Lower leg skin (tissue), 4 donors: ENCODE results near the gene SKAP1. TPM values are rescaled to one million over a fixed set of nuclear protein-coding genes. Genes with fewer than 3 reads are reported as not detected.
"Not testable (repeated sequence)": the region's sequence is repeated elsewhere in the genome, so short reads cannot be mapped to it uniquely, and the experiment has no call there.

ENCODE experiments used
- DNase-seq, 2 donors: peaks; one replicate each; pipeline ENCODE4 v3.0.0-alpha.2; 2019; ENCODE audit warnings: low spot score in 2 of 2
- H3K4me3 ChIP-seq: fragments of 200-600 bp; sonication (generic); 2 replicates; pipeline ENCODE4 v1.5.1; 2017; ENCODE audit warnings: mild to moderate bottlenecking, low read depth; ENCODE audit not compliant: poor library complexity, severe bottlenecking
- CTCF ChIP-seq, 3 donors: fragments of 450-650 bp; IDR thresholded peaks; one replicate each; pipeline ENCODE4 v1.5.1; 2016; ENCODE audit warnings: antibody characterized with exemption in 3 of 3, mild to moderate bottlenecking in 3 of 3, moderate library complexity in 2 of 3
- POLR2A ChIP-seq, 2 donors: fragments of 450-650 bp; IDR thresholded peaks; one replicate each; pipeline ENCODE4 v1.6.1; 2016 to 2017; ENCODE audit warnings: antibody characterized with exemption in 2 of 2, mild to moderate bottlenecking in 1 of 2, moderate library complexity in 1 of 2
- WGBS, 2 donors: methylation state at CpG; one replicate each; pipeline ENCODE4 v1.1.5; 2018; 5-methylcytosine and 5-hydroxymethylcytosine counted together
- intact Hi-C: fragments of 100-400 bp; cut with DNase I; formaldehyde crosslinking; loops from one replicate; pipeline ENCODE4 v1.15.0; 2023; ENCODE audit warnings: low total_unique reads
- total RNA-seq, 4 donors: library from RNA; depleted of rRNA; stranded (reverse); fragments of >200 nt; gene quantifications; one replicate each; pipeline ENCODE4 v1.1.0, GENCODE V29; 2016

Gene SKAP1
- total RNA-seq, 4 donors from 2014 or later, result 0.99 to 1.2 TPM; not detected in 2

GRCh38 chr17:48413613-48414405 is 16.2 kb downstream of the SKAP1 start:
- TF ChIP-seq POLR2A (IDR thresholded peaks at IDR 0.05) (no peak), CTCF (IDR thresholded peaks at IDR 0.05) (no peak)
- WGBS, 2 donors, result 85 to 88% methylated on average over 5 of the region's 5 CpGs
- intact Hi-C loops, result no loop called here
- DNase-seq, result no peak
- no peak overlapping the region for H3K4me3 ChIP-seq

GRCh38 chr17:48412841-48413240 is 17.2 kb downstream of the SKAP1 start:
- TF ChIP-seq CTCF (IDR thresholded peaks at IDR 0.05) (no peak), POLR2A (IDR thresholded peaks at IDR 0.05) (no peak)
- intact Hi-C loops, result no loop called here
- 74 to 78% methylated on average over 1 of the region's 1 CpG for WGBS, 2 donors
- DNase-seq, result no peak
- no peak overlapping the region for H3K4me3 ChIP-seq

- intact Hi-C loops, H3K4me3 ChIP-seq, DNase-seq: not testable (repeated sequence)
- WGBS, 2 donors, result 92 to 98% methylated on average over 7 of the region's 7 CpGs
Measured at GRCh38 chr17:48410821-48411220, 19.2 kb downstream of the SKAP1 start.

DNA sequence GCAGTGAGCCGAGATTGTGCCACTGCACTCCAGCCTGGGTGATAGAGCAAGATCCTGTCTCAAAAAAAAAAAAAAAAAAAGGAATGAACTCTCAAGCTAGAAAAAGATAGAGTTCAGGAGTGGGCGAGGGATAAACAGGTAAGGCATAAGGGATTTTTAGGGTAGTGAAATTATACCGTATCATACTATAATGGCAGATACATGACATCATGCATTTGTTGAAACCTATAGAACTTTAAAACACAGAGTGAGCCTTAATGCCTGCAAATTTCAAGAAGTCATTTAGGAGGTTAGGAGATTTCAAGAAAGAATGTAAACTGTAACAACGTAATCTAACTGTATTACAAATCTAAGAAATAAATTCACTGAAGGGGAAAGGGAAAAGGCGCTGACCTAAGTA is 20.4 kb downstream of the SKAP1 start:
- intact Hi-C loops, result no loop called here
- DNase-seq, result no peak
- no peak overlapping the region for H3K4me3 ChIP-seq
- 94% methylated on average over 5 of the region's 5 CpGs for WGBS, 2 donors
- TF ChIP-seq POLR2A (IDR thresholded peaks at IDR 0.05), result no peak

- no peak overlapping the region for H3K4me3 ChIP-seq
- 32 to 34% methylated on average over 3 of the region's 3 CpGs for whole genome bisulfite sequencing, 2 donors
- no peak for TF ChIP-seq CTCF (IDR thresholded peaks at IDR 0.05)
- TF ChIP-seq POLR2A (IDR thresholded peaks at IDR 0.05), result no peak
- intact Hi-C loops, result no loop called here
- DNase-seq, result no peak
Measured at GRCh38 chr17:48406936-48407567, 23.0 kb downstream of the SKAP1 start.

GRCh38 chr17:48394821-48395220 is 35.2 kb downstream of the SKAP1 start:
- intact Hi-C loops, result no loop called here
- whole genome bisulfite sequencing, 2 donors, result 59 to 63% methylated on average over 3 of the region's 3 CpGs
- no peak for DNase-seq
- TF ChIP-seq POLR2A (IDR thresholded peaks at IDR 0.05), result no peak
- TF ChIP-seq CTCF (IDR thresholded peaks at IDR 0.05), result no peak
- no peak overlapping the region for H3K4me3 ChIP-seq
